Fibroblast of peridontal ligament (primary cell): ENCODE measurements around the gene RASA4.
"Not testable (repeated sequence)": the region's sequence is repeated elsewhere in the genome, so short reads cannot be mapped to it uniquely, and the experiment has no call there.

ENCODE experiments used
- DNase-seq: peaks from one replicate; pipeline ENCODE4 v3.0.0-alpha.2; 2010; ENCODE audit errors: extremely low read depth

Gene RASA4

DNA sequence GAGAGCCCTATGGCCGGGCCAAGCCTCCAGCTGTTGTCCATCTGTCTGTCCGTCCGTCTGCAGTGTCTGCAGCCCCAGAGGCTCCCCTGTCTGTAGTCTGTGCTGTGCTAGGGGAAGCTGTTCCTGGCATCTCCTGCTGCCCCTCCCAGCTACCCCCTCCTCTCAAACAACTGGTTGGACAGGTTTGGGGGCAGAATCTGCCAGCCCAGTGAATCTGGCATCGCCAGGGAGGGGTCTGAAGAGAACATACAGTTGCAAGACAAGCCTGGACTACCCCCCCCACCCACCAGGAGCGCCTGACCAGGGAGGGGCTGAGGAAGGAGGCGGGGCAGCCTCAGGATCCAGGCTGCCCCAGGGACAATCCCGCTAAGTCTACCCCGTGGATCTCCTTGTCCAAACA is 73.0 kb downstream of the RASA4 start, which contains the start of gene UPK3BL2:
UPK3BL2 (minus strand) TSS at position 101 of the 400 bp plus-strand sequence; CDS start at position 41, 60 bp downstream.
- not testable (repeated sequence) for DNase-seq

DNA sequence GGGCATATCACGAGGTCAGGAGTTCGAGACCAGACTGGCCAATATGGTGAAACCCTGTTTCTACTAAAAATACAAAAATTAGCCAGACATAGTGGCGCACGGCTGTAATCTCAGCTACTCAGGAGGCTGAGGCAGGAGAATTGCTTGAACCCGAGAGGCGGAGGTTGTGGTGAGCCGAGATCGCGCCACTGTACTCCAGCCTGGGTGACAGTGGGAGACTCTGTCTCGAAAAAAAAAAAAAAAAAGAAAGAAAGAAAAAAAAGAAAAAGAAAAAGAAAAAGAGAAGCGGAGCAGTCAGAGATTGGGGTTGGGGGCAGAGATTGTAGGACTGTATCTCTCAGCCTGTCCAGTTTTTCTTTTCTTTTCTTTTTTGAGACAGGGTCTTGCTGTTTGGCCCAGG is 73.8 kb downstream of the RASA4 start:
- DNase-seq = not testable (repeated sequence)

DNA sequence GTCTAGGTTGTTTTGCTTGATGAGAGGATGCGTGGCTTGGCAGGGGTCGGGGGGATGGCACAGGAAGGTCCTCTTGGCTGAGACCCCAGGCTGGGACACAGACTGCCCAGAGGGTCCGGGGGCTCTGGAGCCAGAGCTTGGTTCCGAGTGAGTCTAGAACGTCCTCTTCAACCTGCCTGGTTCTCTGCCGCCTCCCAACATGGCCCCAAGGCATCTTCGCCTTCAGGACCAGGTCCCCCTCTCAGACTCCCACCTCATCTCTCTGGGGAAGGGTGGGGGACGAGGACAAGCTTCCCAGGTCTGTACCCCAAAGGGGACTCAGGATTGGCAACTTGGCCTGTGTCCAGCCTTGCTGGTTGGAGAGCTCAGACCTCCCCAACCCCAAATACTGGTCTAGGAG is 74.5 kb downstream of the RASA4 start:
- DNase-seq = not testable (repeated sequence)

DNA sequence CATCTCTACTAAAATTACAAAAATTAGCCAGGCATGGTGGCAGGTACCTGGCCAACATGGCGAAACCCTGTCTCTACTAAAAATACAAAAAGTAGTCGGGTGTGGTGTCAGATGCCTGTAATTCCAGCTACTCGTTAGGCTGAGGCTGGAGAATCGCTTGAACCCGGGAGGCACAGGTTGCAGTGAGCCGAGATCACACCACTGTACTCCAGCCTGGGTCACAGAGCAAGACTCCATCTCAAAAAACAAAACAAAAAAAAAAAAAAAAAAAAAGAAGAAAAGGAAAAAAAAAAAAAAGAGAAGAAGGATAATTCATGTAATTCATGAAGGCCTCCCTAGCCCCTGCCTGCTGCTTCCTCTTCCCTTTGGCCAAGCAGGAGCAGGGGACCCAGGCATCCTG is 76.0 kb downstream of the RASA4 start:
- DNase-seq = not testable (repeated sequence)

DNA sequence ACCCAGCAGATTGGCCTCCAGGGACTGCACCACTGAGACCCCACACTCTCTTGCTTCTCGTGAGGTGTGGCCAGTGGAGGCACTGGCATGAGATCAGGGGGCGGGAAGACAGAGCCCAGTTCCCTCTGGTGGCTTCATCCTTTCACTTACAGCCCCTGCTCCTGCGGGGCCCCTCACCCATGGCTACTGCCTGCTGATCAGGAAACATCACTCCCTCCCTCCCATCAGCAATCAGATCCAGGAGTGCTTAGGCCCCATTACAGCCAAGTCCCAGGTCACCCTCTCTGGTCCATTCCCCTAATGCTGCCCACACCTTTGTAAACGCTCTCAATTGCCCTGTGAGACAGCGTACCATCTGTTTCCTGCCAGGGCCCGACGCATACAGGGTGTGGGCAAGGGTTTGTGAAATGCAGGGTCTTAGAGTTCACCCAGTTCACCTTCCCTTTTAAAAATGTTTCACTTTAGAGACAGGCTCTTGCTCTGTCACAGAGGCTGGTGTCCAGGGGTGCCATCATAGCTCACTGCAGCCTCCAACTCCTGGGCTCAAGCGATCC is 81.4 kb downstream of the RASA4 start:
- DNase-seq = not testable (repeated sequence)

DNA sequence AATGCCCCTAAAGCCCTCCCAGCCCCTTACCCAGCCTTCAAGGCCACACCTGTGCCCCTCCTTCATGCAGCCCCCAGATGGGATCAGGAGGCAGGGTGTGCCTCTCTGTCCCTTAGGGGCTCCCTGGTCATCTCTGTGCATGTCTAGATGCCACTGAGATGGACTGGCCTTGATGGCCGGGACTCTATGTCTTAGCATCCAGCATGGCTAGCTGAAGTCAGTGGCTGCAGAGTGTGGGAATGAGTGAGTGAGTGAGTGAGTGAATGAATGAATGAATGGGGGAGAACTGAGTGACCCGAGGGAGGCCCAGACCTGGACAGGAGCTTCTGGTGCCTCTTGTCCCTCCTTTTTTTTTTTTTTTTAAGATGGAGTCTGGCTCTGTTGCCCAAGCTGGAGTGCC is 84.4 kb downstream of the RASA4 start:
- DNase-seq = not testable (repeated sequence)

DNA sequence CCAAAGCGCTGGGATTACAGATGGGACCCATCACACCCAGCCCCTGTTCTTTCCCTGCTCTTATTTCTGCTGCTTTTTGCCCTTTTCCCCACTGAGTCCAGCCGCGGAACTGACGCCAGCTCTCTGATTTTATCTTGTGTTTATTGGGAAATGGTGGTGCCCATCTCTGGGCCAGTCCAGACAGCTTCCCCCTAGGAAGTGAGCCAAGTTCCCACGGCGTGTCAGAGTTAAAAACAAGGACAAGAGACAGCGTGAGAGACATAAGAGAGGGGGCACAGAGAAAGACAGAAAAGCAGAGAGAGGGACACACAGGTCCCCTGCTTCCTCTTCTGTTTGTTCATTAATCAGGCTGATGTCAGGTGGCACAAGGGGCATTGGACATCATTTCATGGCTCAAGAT is 85.0 kb downstream of the RASA4 start:
- not testable (repeated sequence) for DNase-seq

DNA sequence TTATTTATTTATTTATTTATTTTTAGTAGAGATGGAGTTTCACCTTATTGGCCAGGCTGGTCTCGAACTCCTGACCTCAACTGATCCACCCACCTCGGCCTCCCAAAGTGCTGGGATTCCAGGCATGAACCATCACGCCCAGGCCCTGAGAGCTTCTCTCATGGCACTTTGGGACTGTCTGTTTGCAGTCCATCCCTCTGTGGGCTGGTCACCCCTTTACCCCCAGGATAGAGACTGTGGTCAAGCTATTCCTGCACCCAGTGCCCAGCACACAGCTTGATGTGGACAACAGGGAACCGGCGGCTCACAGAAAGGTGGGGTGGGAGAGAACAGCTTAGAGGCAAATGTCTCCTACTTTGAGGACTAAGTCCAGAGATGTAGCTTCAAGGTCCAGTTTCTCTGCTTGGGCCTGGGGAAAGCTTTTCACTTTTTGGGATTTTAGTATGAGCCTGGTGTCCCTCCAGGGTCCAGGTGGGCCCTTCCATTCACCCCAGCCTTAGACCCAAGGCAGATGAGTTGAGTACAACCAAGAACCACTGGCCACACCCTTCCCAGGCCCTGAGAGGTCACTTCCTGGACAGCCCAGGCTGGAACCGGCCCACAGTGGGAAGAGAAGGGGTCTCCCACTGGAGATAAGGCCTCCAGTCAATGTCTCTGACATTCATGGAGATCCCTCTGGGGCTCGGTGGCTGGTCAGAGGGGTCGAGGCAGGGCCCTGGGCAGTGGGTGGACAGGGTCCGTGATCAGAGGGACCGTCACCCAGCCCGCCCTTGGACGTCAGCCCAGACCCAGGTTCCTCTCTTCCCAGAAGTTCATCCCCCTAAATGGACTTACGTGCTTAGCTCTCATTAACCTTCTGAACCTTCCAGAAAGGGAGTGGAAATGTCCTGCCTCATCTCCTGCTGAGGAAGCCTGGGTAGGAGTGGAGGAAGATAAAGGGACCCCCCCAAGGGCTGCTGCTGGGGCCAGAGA is 88.4 kb downstream of the RASA4 start:
- DNase-seq = not testable (repeated sequence)

DNA sequence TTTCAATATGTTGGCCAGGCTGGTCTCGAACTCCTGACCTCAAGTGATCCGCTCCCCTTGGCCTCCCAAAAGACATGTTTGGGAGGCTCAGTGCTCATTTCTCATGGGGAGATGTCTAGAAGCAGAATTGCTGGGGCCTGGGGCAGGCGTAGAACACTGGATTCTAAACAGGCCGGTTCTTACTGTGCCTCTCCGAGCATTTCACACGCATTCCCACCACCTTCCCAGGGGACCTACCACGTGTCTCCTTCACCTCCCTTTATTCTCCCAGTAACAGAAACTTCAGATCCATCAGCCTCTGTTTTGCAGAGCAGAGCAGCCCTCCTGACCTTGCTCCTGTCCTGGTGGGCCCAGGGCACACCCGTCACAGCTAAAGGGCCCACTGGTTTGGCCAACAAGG is 89.4 kb downstream of the RASA4 start:
- not testable (repeated sequence) for DNase-seq

DNA sequence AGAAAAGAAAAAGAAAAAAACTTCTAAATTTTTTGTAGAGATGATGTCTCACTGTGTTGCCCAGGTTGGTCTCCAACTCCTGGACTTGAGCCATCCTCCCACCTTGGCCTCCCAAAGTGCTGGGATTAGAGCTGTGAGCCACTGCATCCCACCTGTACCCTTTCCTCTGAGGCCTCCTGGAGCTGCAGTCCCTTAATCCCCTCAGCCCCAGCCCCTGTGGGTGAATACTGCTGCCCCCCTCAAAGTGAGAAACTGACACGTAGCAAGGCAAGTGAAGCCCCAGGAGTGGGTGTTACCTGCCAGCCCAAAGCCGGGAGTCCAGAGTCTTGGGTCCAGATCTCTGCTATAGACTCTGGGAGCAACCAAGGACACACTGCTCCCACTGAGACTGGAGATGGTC is 91.8 kb downstream of the RASA4 start:
- not testable (repeated sequence) for DNase-seq
